Measurements from ENCODE around the gene INPP5F.

- TF ChIP-seq CTCF (IDR thresholded peaks at IDR 0.05): no peak
- TF ChIP-seq POLR2A (IDR thresholded peaks at IDR 0.05): no peak
Measured at GRCh38 chr10:119803264-119803663, 77.4 kb downstream of the INPP5F start.

All from upper lobe of left lung (tissue), 4 donors.